ENCODE measurements around the gene GSN. TPM values are rescaled to one million over a fixed set of nuclear protein-coding genes. Genes with fewer than 3 reads are reported as not detected.

The GSN gene
- total RNA-seq, 4 donors from 2014 or later = 287 to 1,151 (median 926) TPM

- 49 to 54% methylated on average over 4 of the region's 4 CpGs for WGBS, 2 donors
- H3K4me1 ChIP-seq = peaks cover 34 to 100% (median 68%) of the 10 kb centered on the region in 3 donors
- H3K36me3 ChIP-seq = peaks cover 0 to 11% (median 0%) of the 10 kb centered on the region in 3 donors
Measured at GRCh38 chr9:121273064-121273775, 5.3 kb downstream of the GSN start.

GRCh38 chr9:121274851-121275250 lies 6.9 kb downstream of the GSN start:
- no peak for TF ChIP-seq POLR2A (IDR thresholded peaks at IDR 0.05)
- no peak for TF ChIP-seq CTCF (IDR thresholded peaks at IDR 0.05)
- Histone ChIP-seq H3K36me3 (peaks cover 0 to 11% (median 0%) of the 10 kb centered on the region in 3 donors), H3K27me3 (no peaks in the 10 kb centered on the region), H3K27ac (peak overlapping the region in 3 of 4 donors; percentile 7 to 98 (median 94)), H3K9me3 (no peaks in the 10 kb centered on the region), H3K4me3 (no peak overlapping the region), H3K4me1 (peaks cover 34 to 100% (median 74%) of the 10 kb centered on the region in 3 donors)
- DNase-seq = no peak
- 66 to 74% methylated on average over 4 of the region's 4 CpGs for WGBS, 2 donors
- intact Hi-C loops (cut with DNase I) = no loop called here

More at GRCh38 chr9:121273064-121273775, 5.3 kb downstream of the GSN start:
- Histone ChIP-seq H3K4me3 (no peak overlapping the region), H3K9me3 (no peaks in the 10 kb centered on the region), H3K27me3 (no peaks in the 10 kb centered on the region), H3K27ac (peak overlapping the region in 3 of 4 donors; percentile 94 to 98 (median 96))
- no peak for TF ChIP-seq CTCF (IDR thresholded peaks at IDR 0.05)
- no peak for TF ChIP-seq POLR2A (IDR thresholded peaks at IDR 0.05)
- DNase-seq = no peak
- intact Hi-C loops (cut with DNase I) = no loop called here

GRCh38 chr9:121275781-121276658 lies 8.1 kb downstream of the GSN start:
- no peak for TF ChIP-seq POLR2A (IDR thresholded peaks at IDR 0.05)
- TF ChIP-seq CTCF (IDR thresholded peaks at IDR 0.05) = no peak
- Histone ChIP-seq H3K4me1 (peaks cover 42 to 100% (median 74%) of the 10 kb centered on the region in 3 donors), H3K4me3 (no peak overlapping the region), H3K27ac (peak overlapping the region; percentile 5 to 98 (median 80)), H3K27me3 (no peaks in the 10 kb centered on the region), H3K9me3 (no peaks in the 10 kb centered on the region), H3K36me3 (peaks cover 0 to 11% (median 0%) of the 10 kb centered on the region in 3 donors)
- 79 to 84% methylated on average over 6 to 8 of the region's 8 CpGs for WGBS, 2 donors
- DNase-seq = no peak
- intact Hi-C loops (cut with DNase I) = no loop called here

GRCh38 chr9:121277026-121277425 lies 9.1 kb downstream of the GSN start:
- intact Hi-C loops (cut with DNase I) = no loop called here
- H3K27me3 ChIP-seq = no peaks in the 10 kb centered on the region
- no peak overlapping the region for H3K4me3 ChIP-seq
- H3K9me3 ChIP-seq = no peaks in the 10 kb centered on the region
- peak overlapping the region; percentile 93 to 98 (median 94) for H3K27ac ChIP-seq
- no peak for DNase-seq
- TF ChIP-seq POLR2A (IDR thresholded peaks at IDR 0.05) (no peak), CTCF (IDR thresholded peaks at IDR 0.05) (no peak)
- peaks cover 0 to 4% (median 0%) of the 10 kb centered on the region in 3 donors for H3K36me3 ChIP-seq
- H3K4me1 ChIP-seq = peaks cover 52 to 100% (median 77%) of the 10 kb centered on the region in 3 donors
- 78 to 80% methylated on average over 1 of the region's 1 CpG for WGBS, 2 donors

All from esophagus squamous epithelium (tissue), 5 donors.